CD4-positive, alpha-beta T cell (primary cell): ENCODE measurements around the gene ADGRF4. TPM values are rescaled to one million over a fixed set of nuclear protein-coding genes. Genes with fewer than 3 reads are reported as not detected.

ENCODE experiments used
- ATAC-seq: fragments of 200-7000 bp; cut with Tn5 transposase; one replicate; pipeline ENCODE4 v1.10.0; 2022; ENCODE audit warnings: mild to moderate bottlenecking; ENCODE audit not compliant: poor library complexity
- CTCF ChIA-PET: fragments of 350-600 bp; sonication (Branson Sonifier 250); formaldehyde crosslinking; loops from one replicate; lab custom pipeline; 2021; ENCODE audit warnings: antibody characterized with exemption, inconsistent platforms; lab: Charles Lee
- POLR2A ChIA-PET: fragments of 350-600 bp; sonication (Branson Sonifier 250); formaldehyde crosslinking; loops from one replicate; lab custom pipeline; 2021; ENCODE audit warnings: antibody characterized with exemption, inconsistent platforms; lab: Charles Lee
- DNase-seq, 14 experiments: peaks; one replicate each; pipeline ENCODE4 v3.0.0-alpha.2; 2013 to 2020; ENCODE audit warnings: mixed read lengths in 2 of 14
- H3K27ac ChIP-seq, 2 donors: one replicate each; pipeline versions ENCODE4 v1.5.1 to v1.7.0; 2013; ENCODE audit warnings: low read length in 2 of 2, low read depth in 1 of 2, mild to moderate bottlenecking in 1 of 2
- H3K27me3 ChIP-seq, 2 experiments: 1 replicate in 1 of 2; 2 replicates in 1 of 2; pipeline versions ENCODE4 v1.6.1 to v1.7.0; 2013; ENCODE audit warnings: low read length in 2 of 2, control low read depth in 1 of 2, mild to moderate bottlenecking in 1 of 2, moderate library complexity in 1 of 2; ENCODE audit not compliant: insufficient read depth in 2 of 2, control insufficient read depth in 1 of 2
- H3K36me3 ChIP-seq: one replicate; pipeline ENCODE4 v1.6.1; 2013; ENCODE audit warnings: low read length, control low read depth; ENCODE audit not compliant: insufficient read depth
- H3K4me1 ChIP-seq: one replicate; pipeline ENCODE4 v1.6.1; 2013; ENCODE audit warnings: low read length, control low read depth; ENCODE audit not compliant: insufficient read depth
- H3K4me3 ChIP-seq: one replicate; pipeline ENCODE4 v1.5.1; 2013; ENCODE audit warnings: mild to moderate bottlenecking, low read length, moderate library complexity
- H3K9me3 ChIP-seq, 2 experiments: 1 replicate in 1 of 2; 2 replicates in 1 of 2; pipeline versions ENCODE4 v1.6.1 to v1.7.0; 2013; ENCODE audit warnings: low read length in 2 of 2, mild to moderate bottlenecking in 2 of 2, control low read depth in 1 of 2, moderate library complexity in 1 of 2; ENCODE audit not compliant: control insufficient read depth in 1 of 2, insufficient read depth in 1 of 2
- H3K27ac Mint-ChIP-seq: one replicate; pipeline ENCODE4 v1.8.0; 2020; ENCODE audit warnings: mixed read lengths
- H3K27me3 Mint-ChIP-seq: one replicate; pipeline ENCODE4 v1.8.0; 2021; ENCODE audit warnings: mixed read lengths
- H3K36me3 Mint-ChIP-seq: one replicate; pipeline ENCODE4 v1.8.0; 2021; ENCODE audit warnings: low read depth, mixed read lengths
- H3K4me1 Mint-ChIP-seq: one replicate; pipeline ENCODE4 v1.8.0; 2021; ENCODE audit warnings: low read depth, mixed read lengths
- H3K4me3 Mint-ChIP-seq: one replicate; pipeline ENCODE4 v1.8.0; 2020; ENCODE audit warnings: mild to moderate bottlenecking, mixed read lengths
- H3K9me3 Mint-ChIP-seq: one replicate; pipeline ENCODE4 v1.8.0; 2020; ENCODE audit warnings: mixed read lengths
- CTCF ChIP-seq: fragments of 200-600 bp; IDR thresholded peaks from one replicate; pipeline ENCODE4 v1.8.0; 2022; ENCODE audit warnings: antibody characterized with exemption, mild to moderate bottlenecking
- intact Hi-C, 2 experiments: fragments of 100-400 bp; cut with DNase I in 1 of 2; cut with micrococcal nuclease in 1 of 2; formaldehyde crosslinking; loops; one replicate each; pipeline versions ENCODE4 v1.15.1 to v1.9.0; 2023 to 2025; cut with DNase I, micrococcal nuclease
- total RNA-seq, 174 experiments: library from RNA in 2 of 174; stranded (reverse) in 2 of 174; gene quantifications; one replicate each; pipeline ENCODE4 v1.2.3 and lab custom pipeline; 2021 to 2026

Gene ADGRF4
- total RNA-seq, 2 experiments from 2014 or later, result not detected

- H3K36me3 ChIP-seq, result no peaks in the 10 kb centered on the region
- H3K4me3 Mint-ChIP-seq, result no peak overlapping the region
- POLR2A ChIA-PET, result no interaction called here
- no peaks in the 10 kb centered on the region for H3K36me3 Mint-ChIP-seq
- H3K4me3 ChIP-seq, result no peak overlapping the region
- no peak for TF ChIP-seq CTCF
- CTCF ChIA-PET, result interaction anchor here (0.7 kb wide), 1 partner anchor 263 kb away, joined by 3 read pairs; no protein-coding TSS in a partner anchor
- no peaks in the 10 kb centered on the region for H3K9me3 Mint-ChIP-seq
- peaks cover 7% of the 10 kb centered on the region for H3K27me3 Mint-ChIP-seq
- ATAC-seq (no peak), DNase-seq (no peak)
- no peak overlapping the region for H3K27ac ChIP-seq
- no peak overlapping the region for H3K27ac Mint-ChIP-seq
- intact Hi-C loops, result no loop called here
- no peaks in the 10 kb centered on the region for H3K4me1 ChIP-seq
- H3K4me1 Mint-ChIP-seq, result no peaks in the 10 kb centered on the region
- H3K9me3 ChIP-seq, result no peaks in the 10 kb centered on the region
- H3K27me3 ChIP-seq, result no peaks in the 10 kb centered on the region
Observed at GRCh38 chr6:47722194-47722593, 23.8 kb downstream of the ADGRF4 start.

GRCh38 chr6:47724300-47724699 lies 25.9 kb downstream of the ADGRF4 start:
- DNase-seq, result no peak
- intact Hi-C loops, result no loop called here
- POLR2A ChIA-PET, result no interaction called here
- ATAC-seq, result no peak
- Mint-ChIP-seq H3K4me1 (no peaks in the 10 kb centered on the region), H3K36me3 (no peaks in the 10 kb centered on the region), H3K27me3 (peaks cover 7% of the 10 kb centered on the region), H3K27ac (no peak overlapping the region), H3K9me3 (no peaks in the 10 kb centered on the region), H3K4me3 (no peak overlapping the region)
- H3K4me1 ChIP-seq, result no peaks in the 10 kb centered on the region
- no peak for TF ChIP-seq CTCF
- H3K4me3 ChIP-seq, result no peak overlapping the region
- H3K36me3 ChIP-seq, result no peaks in the 10 kb centered on the region
- no peak overlapping the region for H3K27ac ChIP-seq
- H3K9me3 ChIP-seq, result no peaks in the 10 kb centered on the region
- CTCF ChIA-PET, result no interaction called here
- H3K27me3 ChIP-seq, result no peaks in the 10 kb centered on the region

- intact Hi-C loops, result no loop called here
- Mint-ChIP-seq H3K27ac (no peak overlapping the region), H3K9me3 (no peaks in the 10 kb centered on the region), H3K36me3 (no peaks in the 10 kb centered on the region), H3K4me3 (no peak overlapping the region), H3K27me3 (no peaks in the 10 kb centered on the region), H3K4me1 (no peaks in the 10 kb centered on the region)
- DNase-seq (no peak), ATAC-seq (no peak)
- no peak overlapping the region for H3K27ac ChIP-seq
- ChIA-PET CTCF (no interaction called here), POLR2A (no interaction called here)
- no peaks in the 10 kb centered on the region for H3K9me3 ChIP-seq
- H3K4me1 ChIP-seq, result no peaks in the 10 kb centered on the region
- TF ChIP-seq CTCF, result no peak
- no peak overlapping the region for H3K4me3 ChIP-seq
- H3K27me3 ChIP-seq, result no peaks in the 10 kb centered on the region
- no peaks in the 10 kb centered on the region for H3K36me3 ChIP-seq
Observed at GRCh38 chr6:47727391-47727790, 29.0 kb downstream of the ADGRF4 start.
